ENCODE data around the gene KCTD1. TPM values are rescaled to one million over a fixed set of nuclear protein-coding genes. Genes with fewer than 3 reads are reported as not detected.

KCTD1 gene
- total RNA-seq, 1 donor from 2014 or later = 31.8 TPM

GRCh38 chr18:26531605-26532298, 16.6 kb downstream of the KCTD1 start:
- TF ChIP-seq EZH2 (IDR thresholded peaks at IDR 0.05; ENCODE audit: insufficient read depth, low read length) = no peak
- no peak for TF ChIP-seq CTCF (IDR thresholded peaks at IDR 0.05; ENCODE audit: insufficient read depth, low read depth, low read length)
- peaks cover 21% of the 10 kb centered on the region for H3K79me2 ChIP-seq (ENCODE audit: insufficient read depth, low read length)
- FAIRE-seq = no peak
- H3K27me3 ChIP-seq (ENCODE audit: insufficient read depth, low read length) = no peaks in the 10 kb centered on the region
- no peak overlapping the region for H3K4me2 ChIP-seq (ENCODE audit: low read length)
- Mint-ChIP-seq H3K9me3 (ENCODE audit: unreplicated experiment) (no peaks in the 10 kb centered on the region), H3K36me3 (ENCODE audit: low read depth, unreplicated experiment) (no peaks in the 10 kb centered on the region), H3K4me1 (ENCODE audit: low read depth, unreplicated experiment) (peaks cover 23% of the 10 kb centered on the region), H3K27me3 (ENCODE audit: low read depth, unreplicated experiment) (no peaks in the 10 kb centered on the region), H3K27ac (ENCODE audit: unreplicated experiment) (no peak overlapping the region), H3K4me3 (ENCODE audit: unreplicated experiment) (no peak overlapping the region)
- DNase-seq (ENCODE audit: low read depth) = no peak
- peaks cover 18% of the 10 kb centered on the region for H4K20me1 ChIP-seq (ENCODE audit: insufficient read depth, low read length)
- no peak overlapping the region for H3K4me3 ChIP-seq (ENCODE audit: insufficient read depth, low read depth, low read length)
- no peaks in the 10 kb centered on the region for H3K4me1 ChIP-seq (ENCODE audit: insufficient read depth, low read length)
- no peak overlapping the region for H3K9ac ChIP-seq (ENCODE audit: low read length)
- H3K36me3 ChIP-seq (ENCODE audit: insufficient read depth, low read length) = no peaks in the 10 kb centered on the region
- no peak overlapping the region for H3K27ac ChIP-seq (ENCODE audit: low read depth, low read length)
- no peaks in the 10 kb centered on the region for H3K9me3 ChIP-seq (ENCODE audit: insufficient read depth, low read depth, low read length)
- no peak overlapping the region for H2AFZ ChIP-seq (ENCODE audit: low read depth, low read length)

- H2AFZ ChIP-seq (ENCODE audit: low read depth, low read length) = no peak overlapping the region
- no peak for TF ChIP-seq CTCF (IDR thresholded peaks at IDR 0.05; ENCODE audit: insufficient read depth, low read depth, low read length)
- no peak for TF ChIP-seq EZH2 (IDR thresholded peaks at IDR 0.05; ENCODE audit: insufficient read depth, low read length)
- no peaks in the 10 kb centered on the region for H3K9me3 ChIP-seq (ENCODE audit: insufficient read depth, low read depth, low read length)
- Mint-ChIP-seq H3K4me3 (ENCODE audit: unreplicated experiment) (no peak overlapping the region), H3K27ac (ENCODE audit: unreplicated experiment) (no peak overlapping the region), H3K36me3 (ENCODE audit: low read depth, unreplicated experiment) (peaks cover 2% of the 10 kb centered on the region), H3K9me3 (ENCODE audit: unreplicated experiment) (no peaks in the 10 kb centered on the region), H3K4me1 (ENCODE audit: low read depth, unreplicated experiment) (peaks cover 24% of the 10 kb centered on the region), H3K27me3 (ENCODE audit: low read depth, unreplicated experiment) (no peaks in the 10 kb centered on the region)
- H3K9ac ChIP-seq (ENCODE audit: low read length) = no peak overlapping the region
- no peaks in the 10 kb centered on the region for H3K27me3 ChIP-seq (ENCODE audit: insufficient read depth, low read length)
- H3K36me3 ChIP-seq (ENCODE audit: insufficient read depth, low read length) = no peaks in the 10 kb centered on the region
- H3K79me2 ChIP-seq (ENCODE audit: insufficient read depth, low read length) = peaks cover 26% of the 10 kb centered on the region
- H3K4me3 ChIP-seq (ENCODE audit: insufficient read depth, low read depth, low read length) = no peak overlapping the region
- H4K20me1 ChIP-seq (ENCODE audit: insufficient read depth, low read length) = peaks cover 37% of the 10 kb centered on the region
- H3K4me2 ChIP-seq (ENCODE audit: low read length) = no peak overlapping the region
- FAIRE-seq = no peak
- no peak overlapping the region for H3K27ac ChIP-seq (ENCODE audit: low read depth, low read length)
- no peaks in the 10 kb centered on the region for H3K4me1 ChIP-seq (ENCODE audit: insufficient read depth, low read length)
- no peak for DNase-seq (ENCODE audit: low read depth)
Observed at GRCh38 chr18:26526966-26527234, 21.5 kb downstream of the KCTD1 start.

- Histone ChIP-seq H2AFZ (ENCODE audit: low read depth, low read length) (no peak overlapping the region), H4K20me1 (ENCODE audit: insufficient read depth, low read length) (peaks cover 33% of the 10 kb centered on the region), H3K4me3 (ENCODE audit: insufficient read depth, low read depth, low read length) (no peak overlapping the region), H3K4me2 (ENCODE audit: low read length) (no peak overlapping the region), H3K4me1 (ENCODE audit: insufficient read depth, low read length) (no peaks in the 10 kb centered on the region), H3K9ac (ENCODE audit: low read length) (no peak overlapping the region), H3K9me3 (ENCODE audit: insufficient read depth, low read depth, low read length) (no peaks in the 10 kb centered on the region), H3K27ac (ENCODE audit: low read depth, low read length) (no peak overlapping the region), H3K36me3 (ENCODE audit: insufficient read depth, low read length) (no peaks in the 10 kb centered on the region), H3K79me2 (ENCODE audit: insufficient read depth, low read length) (peaks cover 26% of the 10 kb centered on the region), H3K27me3 (ENCODE audit: insufficient read depth, low read length) (no peaks in the 10 kb centered on the region)
- Mint-ChIP-seq H3K4me1 (ENCODE audit: low read depth, unreplicated experiment) (peaks cover 19% of the 10 kb centered on the region), H3K27ac (ENCODE audit: unreplicated experiment) (no peak overlapping the region), H3K36me3 (ENCODE audit: low read depth, unreplicated experiment) (peaks cover 2% of the 10 kb centered on the region), H3K9me3 (ENCODE audit: unreplicated experiment) (no peaks in the 10 kb centered on the region), H3K27me3 (ENCODE audit: low read depth, unreplicated experiment) (no peaks in the 10 kb centered on the region), H3K4me3 (ENCODE audit: unreplicated experiment) (no peak overlapping the region)
- TF ChIP-seq CTCF (IDR thresholded peaks at IDR 0.05; ENCODE audit: insufficient read depth, low read depth, low read length) (no peak), EZH2 (IDR thresholded peaks at IDR 0.05; ENCODE audit: insufficient read depth, low read length) (no peak)
- DNase-seq (ENCODE audit: low read depth) (peak; percentile 46), FAIRE-seq (no peak)
Observed at GRCh38 chr18:26526128-26526965, 22.0 kb downstream of the KCTD1 start.

Data from astrocyte (in vitro differentiated cells and primary cell).